HCT116 (cell line): ENCODE results near the gene PCDHA7.

Experiments used
- CEBPB ChIP-seq: IDR thresholded peaks from 2 replicates; pipeline ENCODE4 v1.6.1; 2012; ENCODE audit warnings: low read depth
- ELF1 ChIP-seq: IDR thresholded peaks from 2 replicates; pipeline ENCODE4 v1.6.1; 2012; ENCODE audit warnings: low read depth, borderline replicate concordance
- EZH2 ChIP-seq: fragments of 200-600 bp; sonication (generic); IDR thresholded peaks from 2 replicates; pipeline ENCODE4 v1.6.1; 2017; ENCODE audit warnings: antibody characterized with exemption, mixed run types
- FOSL1 ChIP-seq: IDR thresholded peaks from 2 replicates; pipeline ENCODE4 v1.6.1; 2012; ENCODE audit warnings: low read depth
- POLR2A ChIP-seq: IDR thresholded peaks from 2 replicates; pipeline ENCODE4 v1.7.0; 2011; ENCODE audit warnings: borderline replicate concordance; ENCODE audit not compliant: insufficient read depth, insufficient read length; ENCODE audit errors: extremely low read depth
- TCF7L2 ChIP-seq: IDR thresholded peaks from 2 replicates; pipeline ENCODE4 v1.7.0; 2011; ENCODE audit warnings: borderline replicate concordance, inconsistent platforms; ENCODE audit not compliant: insufficient read depth, insufficient read length; ENCODE audit errors: extremely low read depth
- YY1 ChIP-seq: IDR thresholded peaks from 2 replicates; pipeline ENCODE4 v1.6.1; 2011; ENCODE audit warnings: low read length, low read depth, moderate library complexity, mild to moderate bottlenecking; ENCODE audit not compliant: insufficient replicate concordance; ENCODE audit errors: extremely low read depth
- TF ChIP-seq, protein P1 (sequence below), 3 experiments: fragments of 200-600 bp in 1 of 3; sonication (generic) in 1 of 3; IDR thresholded peaks in 2 of 3; conservative IDR thresholded peaks in 1 of 3; 2 replicates each; pipeline ENCODE4 v1.5.1; 2012 to 2017; ENCODE audit warnings: low read depth in 2 of 3, low read length in 2 of 3, antibody characterized with exemption in 1 of 3, borderline replicate concordance in 1 of 3, control low read depth in 1 of 3, mild to moderate bottlenecking in 1 of 3, mixed read lengths in 1 of 3, mixed run types in 1 of 3, moderate library complexity in 1 of 3; ENCODE audit not compliant: insufficient read depth in 1 of 3
- TF ChIP-seq, protein P2 (sequence below): IDR thresholded peaks from 2 replicates; pipeline ENCODE4 v1.6.1; 2012
- TF ChIP-seq, protein P3 (sequence below): IDR thresholded peaks from 2 replicates; pipeline ENCODE4 v1.6.1; 2012

DNA sequence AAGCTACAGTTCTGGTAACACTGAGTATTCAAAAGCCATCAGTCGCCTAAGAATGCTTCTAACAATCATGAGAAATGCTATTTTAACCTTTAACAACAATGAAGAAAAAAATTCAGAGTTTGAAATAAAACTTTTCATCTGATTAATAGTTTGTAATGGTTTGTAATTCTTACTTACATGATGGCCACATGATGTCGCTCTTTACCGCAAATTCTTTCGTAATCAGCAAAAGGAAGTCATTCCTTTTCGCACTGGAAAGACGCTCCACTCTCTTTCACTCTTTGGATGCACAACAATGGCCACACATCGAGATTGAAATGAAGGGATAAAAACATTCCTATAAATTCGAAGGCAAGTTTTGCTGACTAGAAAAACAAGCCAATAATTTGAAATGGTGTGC is at the start of gene PCDHA7:
- TF ChIP-seq YY1 (no peak), POLR2A (no peak), FOSL1 (no peak), ELF1 (no peak), EZH2 (no peak), TCF7L2 (no peak), CEBPB (no peak)
- TF ChIP-seq, protein P1, sequence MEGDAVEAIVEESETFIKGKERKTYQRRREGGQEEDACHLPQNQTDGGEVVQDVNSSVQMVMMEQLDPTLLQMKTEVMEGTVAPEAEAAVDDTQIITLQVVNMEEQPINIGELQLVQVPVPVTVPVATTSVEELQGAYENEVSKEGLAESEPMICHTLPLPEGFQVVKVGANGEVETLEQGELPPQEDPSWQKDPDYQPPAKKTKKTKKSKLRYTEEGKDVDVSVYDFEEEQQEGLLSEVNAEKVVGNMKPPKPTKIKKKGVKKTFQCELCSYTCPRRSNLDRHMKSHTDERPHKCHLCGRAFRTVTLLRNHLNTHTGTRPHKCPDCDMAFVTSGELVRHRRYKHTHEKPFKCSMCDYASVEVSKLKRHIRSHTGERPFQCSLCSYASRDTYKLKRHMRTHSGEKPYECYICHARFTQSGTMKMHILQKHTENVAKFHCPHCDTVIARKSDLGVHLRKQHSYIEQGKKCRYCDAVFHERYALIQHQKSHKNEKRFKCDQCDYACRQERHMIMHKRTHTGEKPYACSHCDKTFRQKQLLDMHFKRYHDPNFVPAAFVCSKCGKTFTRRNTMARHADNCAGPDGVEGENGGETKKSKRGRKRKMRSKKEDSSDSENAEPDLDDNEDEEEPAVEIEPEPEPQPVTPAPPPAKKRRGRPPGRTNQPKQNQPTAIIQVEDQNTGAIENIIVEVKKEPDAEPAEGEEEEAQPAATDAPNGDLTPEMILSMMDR (IDR thresholded peaks at IDR 0.05 in 2 of 3, conservative IDR thresholded peaks at IDR 0.05 in 1 of 3; ENCODE audit: borderline replicate concordance in 1 of 3, insufficient read depth in 1 of 3, low read depth in 2 of 3, low read length in 2 of 3): peak in 1 of 3 experiments; percentile 12; a peak in 1 of 6 replicates
- TF ChIP-seq, protein P2, sequence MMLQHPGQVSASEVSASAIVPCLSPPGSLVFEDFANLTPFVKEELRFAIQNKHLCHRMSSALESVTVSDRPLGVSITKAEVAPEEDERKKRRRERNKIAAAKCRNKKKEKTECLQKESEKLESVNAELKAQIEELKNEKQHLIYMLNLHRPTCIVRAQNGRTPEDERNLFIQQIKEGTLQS: no peak
- TF ChIP-seq, protein P3, sequence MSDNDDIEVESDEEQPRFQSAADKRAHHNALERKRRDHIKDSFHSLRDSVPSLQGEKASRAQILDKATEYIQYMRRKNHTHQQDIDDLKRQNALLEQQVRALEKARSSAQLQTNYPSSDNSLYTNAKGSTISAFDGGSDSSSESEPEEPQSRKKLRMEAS: no peak
